ENCODE measurements around the gene OR51V1.
"Not testable (repeated sequence)": the region's sequence is repeated elsewhere in the genome, so short reads cannot be mapped to it uniquely, and the experiment has no call there.

The OR51V1 gene, protein sequence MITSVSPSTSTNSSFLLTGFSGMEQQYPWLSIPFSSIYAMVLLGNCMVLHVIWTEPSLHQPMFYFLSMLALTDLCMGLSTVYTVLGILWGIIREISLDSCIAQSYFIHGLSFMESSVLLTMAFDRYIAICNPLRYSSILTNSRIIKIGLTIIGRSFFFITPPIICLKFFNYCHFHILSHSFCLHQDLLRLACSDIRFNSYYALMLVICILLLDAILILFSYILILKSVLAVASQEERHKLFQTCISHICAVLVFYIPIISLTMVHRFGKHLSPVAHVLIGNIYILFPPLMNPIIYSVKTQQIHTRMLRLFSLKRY

DNA sequence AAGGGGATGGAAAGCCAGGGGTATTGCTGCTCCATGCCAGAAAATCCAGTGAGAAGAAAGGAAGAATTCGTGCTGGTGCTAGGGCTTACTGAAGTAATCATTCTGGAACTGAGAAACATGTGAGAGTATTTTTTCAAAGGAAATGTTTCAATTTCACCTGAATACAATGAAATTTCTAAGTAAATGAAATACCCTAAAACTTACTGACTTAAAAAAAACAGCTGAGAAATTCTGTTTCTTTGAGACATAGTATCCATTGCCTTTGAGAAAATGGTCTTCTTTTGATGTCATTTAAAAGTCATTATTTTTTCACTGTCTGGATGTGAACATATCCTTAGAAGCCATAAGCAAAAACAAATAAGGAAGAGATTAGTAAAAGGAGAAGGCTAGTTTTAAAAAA lies at the start of gene OR51V1:
Gene OR51V1 (minus strand): TSS at position 101 of the 400 bp plus-strand sequence. CDS start 0 bp downstream, at position 101.
- DNase-seq (ENCODE audit: insufficient read length, low spot score) (no peak), FAIRE-seq (no peak)
- TF ChIP-seq, protein P1, sequence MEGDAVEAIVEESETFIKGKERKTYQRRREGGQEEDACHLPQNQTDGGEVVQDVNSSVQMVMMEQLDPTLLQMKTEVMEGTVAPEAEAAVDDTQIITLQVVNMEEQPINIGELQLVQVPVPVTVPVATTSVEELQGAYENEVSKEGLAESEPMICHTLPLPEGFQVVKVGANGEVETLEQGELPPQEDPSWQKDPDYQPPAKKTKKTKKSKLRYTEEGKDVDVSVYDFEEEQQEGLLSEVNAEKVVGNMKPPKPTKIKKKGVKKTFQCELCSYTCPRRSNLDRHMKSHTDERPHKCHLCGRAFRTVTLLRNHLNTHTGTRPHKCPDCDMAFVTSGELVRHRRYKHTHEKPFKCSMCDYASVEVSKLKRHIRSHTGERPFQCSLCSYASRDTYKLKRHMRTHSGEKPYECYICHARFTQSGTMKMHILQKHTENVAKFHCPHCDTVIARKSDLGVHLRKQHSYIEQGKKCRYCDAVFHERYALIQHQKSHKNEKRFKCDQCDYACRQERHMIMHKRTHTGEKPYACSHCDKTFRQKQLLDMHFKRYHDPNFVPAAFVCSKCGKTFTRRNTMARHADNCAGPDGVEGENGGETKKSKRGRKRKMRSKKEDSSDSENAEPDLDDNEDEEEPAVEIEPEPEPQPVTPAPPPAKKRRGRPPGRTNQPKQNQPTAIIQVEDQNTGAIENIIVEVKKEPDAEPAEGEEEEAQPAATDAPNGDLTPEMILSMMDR (IDR thresholded peaks at IDR 0.05; ENCODE audit: insufficient read depth, missing control alignments) = no peak

DNA sequence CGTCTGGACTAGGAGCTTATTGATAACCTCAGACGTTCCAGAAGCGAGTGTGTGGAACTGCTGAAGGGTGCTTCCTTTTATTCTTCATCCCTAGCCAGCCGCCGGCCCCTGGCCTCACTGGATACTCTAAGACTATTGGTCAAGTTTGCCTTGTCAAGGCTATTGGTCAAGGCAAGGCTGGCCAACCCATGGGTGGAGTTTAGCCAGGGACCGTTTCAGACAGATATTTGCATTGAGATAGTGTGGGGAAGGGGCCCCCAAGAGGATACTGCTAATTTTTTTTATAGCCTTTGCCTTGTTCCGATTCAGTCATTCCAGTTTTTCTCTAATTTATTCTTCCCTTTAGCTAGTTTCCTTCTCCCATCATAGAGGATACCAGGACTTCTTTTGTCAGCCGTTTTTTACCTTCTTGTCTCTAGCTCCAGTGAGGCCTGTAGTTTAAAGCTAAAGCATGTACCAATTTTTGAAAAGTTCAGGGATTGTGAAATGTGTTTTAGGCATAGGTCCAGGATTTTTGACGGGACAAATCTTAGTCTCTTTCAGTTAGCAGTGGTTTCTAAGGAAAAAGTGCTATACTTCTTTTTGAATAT lies 49.4 kb upstream of the OR51V1 start, which contains the start of gene HBG1:
Gene HBG1 (minus strand): TSS at position 51 of the 590 bp plus-strand sequence. CDS start 53 bp downstream, outside the sequence.
- not testable (repeated sequence) for DNase-seq (ENCODE audit: insufficient read length, low spot score); FAIRE-seq

DNA sequence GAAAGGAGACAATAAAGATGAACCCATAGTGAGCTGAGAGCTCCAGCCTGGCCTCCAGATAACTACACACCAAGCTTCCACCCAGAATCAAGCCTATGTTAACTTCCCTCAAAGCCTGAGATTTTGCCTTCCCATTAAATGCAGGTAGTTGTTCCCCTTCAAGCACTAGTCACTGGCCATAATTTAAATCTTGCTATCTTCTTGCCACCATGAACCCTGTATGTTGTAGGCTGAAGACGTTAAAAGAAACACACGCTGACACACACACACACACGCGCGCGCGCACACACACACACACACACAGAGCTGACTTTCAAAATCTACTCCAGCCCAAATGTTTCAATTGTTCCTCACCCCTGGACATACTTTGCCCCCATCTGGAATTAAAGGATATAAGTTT lies 48.0 kb upstream of the OR51V1 start:
- not testable (repeated sequence) for DNase-seq (ENCODE audit: insufficient read length, low spot score); FAIRE-seq

DNA sequence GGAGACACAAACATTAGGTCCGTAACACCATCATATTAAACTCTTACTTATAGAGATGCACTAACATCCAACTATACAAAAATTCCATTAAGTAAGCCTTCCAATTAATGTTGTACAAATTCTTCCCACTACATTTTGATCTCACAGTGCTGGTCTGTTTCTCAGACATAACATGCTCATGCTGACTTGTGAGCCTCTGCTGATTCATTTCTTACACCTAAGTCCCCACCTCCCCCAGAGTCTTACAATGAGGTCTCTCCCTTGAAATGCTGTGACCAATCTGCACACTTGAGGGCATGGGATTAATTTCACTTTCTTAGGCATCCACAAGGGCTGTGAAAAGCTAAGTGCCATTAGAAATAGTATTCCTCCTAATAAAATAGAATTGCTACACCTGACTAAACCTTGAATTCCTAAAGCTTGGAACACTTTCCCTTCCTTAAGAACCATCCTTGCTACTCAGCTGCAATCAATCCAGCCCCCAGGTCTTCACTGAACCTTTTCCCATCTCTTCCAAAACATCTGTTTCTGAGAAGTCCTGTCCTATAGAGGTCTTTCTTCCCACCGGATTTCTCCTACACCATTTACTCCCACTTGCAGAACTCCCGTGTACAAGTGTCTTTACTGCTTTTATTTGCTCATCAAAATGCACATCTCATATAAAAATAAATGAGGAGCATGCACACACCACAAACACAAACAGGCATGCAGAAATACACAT lies 47.1 kb upstream of the OR51V1 start:
- TF ChIP-seq, protein P1 (IDR thresholded peaks at IDR 0.05; ENCODE audit: insufficient read depth, missing control alignments) = no peak
- FAIRE-seq = no peak
- no peak for DNase-seq (ENCODE audit: insufficient read length, low spot score)

DNA sequence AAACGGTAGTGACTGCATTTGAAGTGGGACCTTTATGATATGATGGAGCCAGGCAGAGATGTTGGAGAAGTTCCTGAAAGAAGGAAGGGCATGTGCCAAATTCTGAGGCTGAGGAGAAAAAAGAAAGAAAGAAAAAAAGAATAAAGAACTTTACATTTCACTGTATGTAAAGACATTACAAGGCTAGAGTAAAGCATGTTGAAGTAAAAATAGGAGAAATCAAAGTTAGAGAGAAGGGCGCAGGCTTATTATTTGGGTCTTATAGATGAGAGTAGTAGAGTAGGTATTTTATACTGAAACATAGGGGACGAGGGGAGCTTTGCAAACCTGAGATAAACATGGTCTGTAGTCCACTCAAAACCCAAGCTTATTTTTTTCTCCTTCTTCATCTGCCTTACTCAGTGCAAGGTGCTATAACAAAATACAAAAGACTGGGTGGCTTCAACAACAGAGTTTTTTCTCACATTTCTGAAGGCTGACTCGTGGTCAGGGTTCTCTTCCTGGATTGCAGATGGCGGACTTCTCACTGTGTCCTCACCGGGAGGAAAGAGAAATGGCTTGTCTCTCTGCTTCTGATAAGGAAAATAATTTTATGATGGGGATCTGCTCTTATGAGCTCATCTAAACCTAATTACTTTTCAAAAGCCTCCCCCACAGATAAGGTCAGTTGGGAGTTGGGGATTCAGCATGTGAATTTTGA lies 46.4 kb upstream of the OR51V1 start:
- TF ChIP-seq, protein P1 (IDR thresholded peaks at IDR 0.05; ENCODE audit: insufficient read depth, missing control alignments) = no peak
- FAIRE-seq = no peak

DNA sequence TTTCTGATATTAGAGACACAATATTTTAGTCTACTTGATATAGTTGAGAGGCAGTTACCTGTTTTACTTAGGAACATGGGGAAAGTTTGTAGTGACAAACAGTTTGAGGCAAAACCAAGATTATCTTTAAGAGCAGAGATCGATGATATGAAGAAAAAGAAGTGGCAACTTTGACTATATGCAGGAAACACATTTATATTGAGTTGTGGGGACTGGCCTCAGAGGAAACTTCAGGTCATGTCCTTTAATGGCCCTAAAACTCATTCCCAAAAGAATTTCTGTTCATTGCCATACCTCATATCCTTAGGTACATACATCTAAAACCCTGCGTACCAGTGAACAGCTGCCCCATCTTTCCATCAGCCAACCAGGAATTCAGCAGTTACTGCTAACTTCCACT lies 44.7 kb upstream of the OR51V1 start:
- FAIRE-seq (no peak), DNase-seq (ENCODE audit: insufficient read length, low spot score) (no peak)
- TF ChIP-seq, protein P1 (IDR thresholded peaks at IDR 0.05; ENCODE audit: insufficient read depth, missing control alignments) = no peak

More for the DNA sequence above, 46.4 kb upstream of the OR51V1 start:
- DNase-seq (ENCODE audit: insufficient read length, low spot score) = no peak

DNA sequence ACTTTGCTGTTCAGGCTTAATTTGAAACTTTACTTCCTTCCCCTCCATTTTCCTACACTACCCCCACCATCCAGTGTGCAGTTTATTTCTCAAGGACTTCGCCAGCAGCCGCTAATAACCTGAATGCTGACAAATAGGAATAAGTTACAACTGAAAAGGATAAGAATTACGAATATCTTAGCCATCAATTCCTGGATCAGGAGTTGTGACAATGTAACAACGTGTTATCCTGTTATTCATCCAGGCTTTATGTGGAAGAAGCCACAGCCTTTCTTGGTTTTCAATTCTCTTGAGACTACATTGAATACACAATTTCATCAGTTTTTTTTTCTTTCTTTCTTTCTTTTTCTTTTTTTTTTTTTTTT lies 43.3 kb upstream of the OR51V1 start:
- FAIRE-seq (no peak), DNase-seq (ENCODE audit: insufficient read length, low spot score) (no peak)
- TF ChIP-seq, protein P1 (IDR thresholded peaks at IDR 0.05; ENCODE audit: insufficient read depth, missing control alignments) = no peak

Measured in D721Med (cell line).